Progenitor cell of endocrine pancreas (in vitro differentiated cells): Measurements from ENCODE around the gene ATN1. TPM values are rescaled to one million over a fixed set of nuclear protein-coding genes. Genes with fewer than 3 reads are reported as not detected.
A peak's percentile ranks its signal among the peaks of the same experiment; 100 is the strongest.

ENCODE experiments used
- DNase-seq: peaks from one replicate; pipeline ENCODE4 v3.0.0; 2021; ENCODE audit warnings: low spot score; ENCODE audit not compliant: unreplicated experiment
- H3K27ac Mint-ChIP-seq: 2 replicates; pipeline ENCODE4 v1.8.0; 2021; ENCODE audit warnings: mild to moderate bottlenecking, moderate library complexity, mixed read lengths
- H3K27me3 Mint-ChIP-seq: 2 replicates; pipeline ENCODE4 v1.8.0; 2021; ENCODE audit warnings: mixed read lengths
- H3K36me3 Mint-ChIP-seq: 2 replicates; pipeline ENCODE4 v1.8.0; 2022; ENCODE audit warnings: mixed read lengths; ENCODE audit not compliant: insufficient read depth
- H3K4me1 Mint-ChIP-seq: 2 replicates; pipeline ENCODE4 v1.8.0; 2021; ENCODE audit warnings: low read depth, mixed read lengths
- H3K4me3 Mint-ChIP-seq: 2 replicates; pipeline ENCODE4 v1.8.0; 2021; ENCODE audit warnings: low read depth, mild to moderate bottlenecking, moderate library complexity, mixed read lengths
- H3K9me3 Mint-ChIP-seq: 2 replicates; pipeline ENCODE4 v1.8.0; 2021; ENCODE audit warnings: low read depth, mixed read lengths
- total RNA-seq: library from RNA; stranded (reverse); gene quantifications from 2 replicates; pipeline ENCODE4 v1.2.1, GENCODE V29; 2021
- TF ChIP-seq, protein P1 (sequence below): fragments of 200-600 bp; sonication (generic); IDR thresholded peaks from one replicate; pipeline ENCODE4 v1.5.0; 2021; ENCODE audit warnings: antibody characterized with exemption, mild to moderate bottlenecking; ENCODE audit not compliant: unreplicated experiment

The ATN1 gene
- total RNA-seq, 1 donor from 2014 or later = 250 TPM

- Mint-ChIP-seq H3K27ac (peak overlapping the region; percentile 84), H3K27me3 (no peaks in the 10 kb centered on the region), H3K4me3 (no peak overlapping the region)
These were observed 39.9 kb downstream of the ATN1 start for GRCh38 chr12:6967651-6968100.

GRCh38 chr12:6968426-6968825 is 40.7 kb downstream of the ATN1 start:
- H3K4me3 Mint-ChIP-seq = peak overlapping the region; percentile 98
- no peak for DNase-seq
- TF ChIP-seq, protein P1, sequence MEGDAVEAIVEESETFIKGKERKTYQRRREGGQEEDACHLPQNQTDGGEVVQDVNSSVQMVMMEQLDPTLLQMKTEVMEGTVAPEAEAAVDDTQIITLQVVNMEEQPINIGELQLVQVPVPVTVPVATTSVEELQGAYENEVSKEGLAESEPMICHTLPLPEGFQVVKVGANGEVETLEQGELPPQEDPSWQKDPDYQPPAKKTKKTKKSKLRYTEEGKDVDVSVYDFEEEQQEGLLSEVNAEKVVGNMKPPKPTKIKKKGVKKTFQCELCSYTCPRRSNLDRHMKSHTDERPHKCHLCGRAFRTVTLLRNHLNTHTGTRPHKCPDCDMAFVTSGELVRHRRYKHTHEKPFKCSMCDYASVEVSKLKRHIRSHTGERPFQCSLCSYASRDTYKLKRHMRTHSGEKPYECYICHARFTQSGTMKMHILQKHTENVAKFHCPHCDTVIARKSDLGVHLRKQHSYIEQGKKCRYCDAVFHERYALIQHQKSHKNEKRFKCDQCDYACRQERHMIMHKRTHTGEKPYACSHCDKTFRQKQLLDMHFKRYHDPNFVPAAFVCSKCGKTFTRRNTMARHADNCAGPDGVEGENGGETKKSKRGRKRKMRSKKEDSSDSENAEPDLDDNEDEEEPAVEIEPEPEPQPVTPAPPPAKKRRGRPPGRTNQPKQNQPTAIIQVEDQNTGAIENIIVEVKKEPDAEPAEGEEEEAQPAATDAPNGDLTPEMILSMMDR = no peak
- H3K9me3 Mint-ChIP-seq = no peaks in the 10 kb centered on the region
- H3K27me3 Mint-ChIP-seq = no peaks in the 10 kb centered on the region
- H3K36me3 Mint-ChIP-seq = peaks cover 22% of the 10 kb centered on the region
- peak overlapping the region; percentile 38 for H3K27ac Mint-ChIP-seq
- H3K4me1 Mint-ChIP-seq = peaks cover 47% of the 10 kb centered on the region

More at GRCh38 chr12:6967651-6968100, 39.9 kb downstream of the ATN1 start:
- Mint-ChIP-seq H3K36me3 (peaks cover 22% of the 10 kb centered on the region), H3K4me1 (peaks cover 51% of the 10 kb centered on the region), H3K9me3 (no peaks in the 10 kb centered on the region)
- TF ChIP-seq, protein P1 = no peak
- no peak for DNase-seq

DNA sequence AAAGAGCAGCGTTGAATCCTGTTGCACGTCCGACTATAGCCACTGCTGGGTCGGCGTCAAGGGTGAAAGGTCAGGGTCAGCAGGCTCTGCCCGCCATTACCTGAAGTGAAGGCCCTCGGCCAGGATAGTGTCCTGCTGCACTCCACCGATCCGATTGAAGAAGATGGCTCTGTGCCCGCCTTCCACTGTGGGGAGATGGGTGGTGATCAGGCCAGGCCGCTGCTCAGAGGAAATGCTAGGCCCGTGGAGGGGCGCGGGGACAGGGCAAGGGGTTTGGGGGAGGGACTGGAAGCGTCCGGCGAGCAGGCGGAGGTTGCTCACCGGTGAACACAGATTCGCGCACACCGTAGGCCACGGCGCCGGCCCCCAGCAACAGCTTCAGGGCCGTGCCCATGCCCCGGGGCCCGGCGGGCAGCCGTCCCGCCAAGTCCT is 42.4 kb downstream of the ATN1 start:
- Mint-ChIP-seq H3K9me3 (no peaks in the 10 kb centered on the region), H3K4me1 (peaks cover 35% of the 10 kb centered on the region), H3K4me3 (peak overlapping the region; percentile 98), H3K27ac (peak overlapping the region; percentile 99), H3K27me3 (no peaks in the 10 kb centered on the region), H3K36me3 (peaks cover 19% of the 10 kb centered on the region)
- TF ChIP-seq, protein P1 = no peak
- no peak for DNase-seq

- Mint-ChIP-seq H3K9me3 (no peaks in the 10 kb centered on the region), H3K36me3 (peaks cover 20% of the 10 kb centered on the region), H3K4me3 (no peak overlapping the region), H3K4me1 (peaks cover 17% of the 10 kb centered on the region), H3K27ac (no peak overlapping the region), H3K27me3 (no peaks in the 10 kb centered on the region)
- no peak for DNase-seq
- TF ChIP-seq, protein P1 = no peak
These were observed 46.4 kb downstream of the ATN1 start for GRCh38 chr12:6974180-6974579.

DNA sequence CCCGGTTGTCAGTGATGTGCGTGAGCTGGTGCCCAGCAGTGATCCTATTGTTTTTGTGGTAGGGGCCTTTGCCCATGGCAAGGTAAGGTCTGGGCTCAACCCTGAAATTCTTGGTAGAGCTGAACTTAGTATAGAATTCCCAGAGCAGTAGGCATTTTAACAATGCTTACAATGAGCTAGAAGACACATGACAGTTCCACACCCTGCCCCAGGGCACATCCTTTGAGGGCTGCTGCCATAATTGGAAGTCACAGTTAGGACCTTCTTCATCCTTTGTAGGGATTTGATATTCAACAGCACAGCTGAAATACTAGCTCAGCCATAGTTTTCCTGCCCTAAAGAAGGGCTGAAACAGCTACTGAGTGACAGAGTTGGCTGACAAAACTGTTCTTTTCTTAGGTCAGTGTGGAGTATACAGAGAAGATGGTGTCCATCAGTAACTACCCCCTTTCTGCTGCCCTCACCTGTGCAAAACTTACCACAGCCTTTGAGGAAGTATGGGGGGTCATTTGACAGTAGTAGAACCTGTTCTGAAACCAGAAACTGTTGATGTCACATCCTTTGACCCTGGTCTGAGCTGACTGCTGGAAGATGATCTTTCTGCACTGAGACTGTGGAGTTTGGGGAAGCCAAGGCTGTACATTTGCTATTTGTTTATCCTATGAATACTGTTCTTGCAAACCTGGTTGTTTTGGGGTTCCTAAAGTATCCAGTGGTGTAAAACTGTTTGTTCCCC is 47.7 kb downstream of the ATN1 start:
- no peak overlapping the region for H3K4me3 Mint-ChIP-seq
- H3K27me3 Mint-ChIP-seq = no peaks in the 10 kb centered on the region
- TF ChIP-seq, protein P1 = no peak
- H3K4me1 Mint-ChIP-seq = peaks cover 12% of the 10 kb centered on the region
- peaks cover 23% of the 10 kb centered on the region for H3K36me3 Mint-ChIP-seq
- DNase-seq = no peak
- H3K9me3 Mint-ChIP-seq = no peaks in the 10 kb centered on the region
- H3K27ac Mint-ChIP-seq = peak overlapping the region; percentile 44
